Measurements from ENCODE around the gene CTNNA3.

DNA sequence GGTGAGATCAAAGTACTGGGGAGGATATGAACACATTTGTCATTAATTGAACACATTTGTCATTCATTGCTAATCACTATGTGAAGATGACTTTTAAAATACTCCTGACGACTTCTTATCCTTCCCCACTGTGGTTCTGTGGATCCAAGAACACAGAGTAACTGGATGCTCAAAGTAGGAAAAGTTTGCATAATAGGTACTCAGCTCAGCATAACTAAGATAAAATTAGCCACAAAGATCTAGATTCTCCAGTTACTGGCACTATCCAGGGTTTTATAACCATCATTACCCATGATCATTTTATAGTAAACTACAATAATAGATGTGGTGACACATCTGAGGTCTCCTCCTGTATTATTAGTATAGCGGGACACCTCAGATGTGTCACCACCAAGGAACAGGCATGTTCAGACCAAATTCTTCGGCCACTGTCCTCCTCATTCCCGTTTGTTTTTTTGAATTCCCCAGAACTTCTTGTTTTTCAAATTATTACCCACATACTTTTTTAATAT is 933.7 kb downstream of the CTNNA3 start:
- TF ChIP-seq, protein P1, sequence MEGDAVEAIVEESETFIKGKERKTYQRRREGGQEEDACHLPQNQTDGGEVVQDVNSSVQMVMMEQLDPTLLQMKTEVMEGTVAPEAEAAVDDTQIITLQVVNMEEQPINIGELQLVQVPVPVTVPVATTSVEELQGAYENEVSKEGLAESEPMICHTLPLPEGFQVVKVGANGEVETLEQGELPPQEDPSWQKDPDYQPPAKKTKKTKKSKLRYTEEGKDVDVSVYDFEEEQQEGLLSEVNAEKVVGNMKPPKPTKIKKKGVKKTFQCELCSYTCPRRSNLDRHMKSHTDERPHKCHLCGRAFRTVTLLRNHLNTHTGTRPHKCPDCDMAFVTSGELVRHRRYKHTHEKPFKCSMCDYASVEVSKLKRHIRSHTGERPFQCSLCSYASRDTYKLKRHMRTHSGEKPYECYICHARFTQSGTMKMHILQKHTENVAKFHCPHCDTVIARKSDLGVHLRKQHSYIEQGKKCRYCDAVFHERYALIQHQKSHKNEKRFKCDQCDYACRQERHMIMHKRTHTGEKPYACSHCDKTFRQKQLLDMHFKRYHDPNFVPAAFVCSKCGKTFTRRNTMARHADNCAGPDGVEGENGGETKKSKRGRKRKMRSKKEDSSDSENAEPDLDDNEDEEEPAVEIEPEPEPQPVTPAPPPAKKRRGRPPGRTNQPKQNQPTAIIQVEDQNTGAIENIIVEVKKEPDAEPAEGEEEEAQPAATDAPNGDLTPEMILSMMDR (conservative IDR thresholded peaks at IDR 0.05; ENCODE audit: low read length) = no peak
- no peak for TF ChIP-seq EZH2phosphoT487 (IDR thresholded peaks at IDR 0.05; ENCODE audit: borderline replicate concordance)
